ENCODE data around the gene MUC5B.

Gene MUC5B

GRCh38 chr11:1295086-1295485, 72.2 kb downstream of the MUC5B start:
- DNase-seq (ENCODE audit: low read depth in 1 of 2, low spot score in 1 of 2) = no peak

DNA sequence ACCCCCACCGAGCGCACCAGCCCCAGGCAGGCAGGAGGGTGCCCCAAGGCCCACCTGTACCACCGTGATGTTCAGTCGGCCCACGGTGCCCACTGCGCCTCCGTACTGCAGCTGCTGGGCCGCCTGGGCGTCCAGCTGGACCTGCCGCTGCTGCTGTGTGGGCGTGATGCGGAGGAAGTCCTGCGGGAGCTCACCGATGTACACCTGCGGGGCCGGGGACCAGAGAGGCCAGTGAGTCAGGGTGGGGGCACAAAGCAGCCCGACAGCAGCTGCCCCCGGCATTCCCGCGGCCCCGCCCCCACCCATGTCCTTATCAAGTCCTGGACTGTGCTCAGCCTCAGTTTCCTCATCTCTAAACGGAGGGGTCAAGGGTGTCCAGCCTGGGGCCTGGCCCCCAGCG, 72.7 kb downstream of the MUC5B start:
- no peak for DNase-seq (ENCODE audit: low read depth in 1 of 2, low spot score in 1 of 2)

DNA sequence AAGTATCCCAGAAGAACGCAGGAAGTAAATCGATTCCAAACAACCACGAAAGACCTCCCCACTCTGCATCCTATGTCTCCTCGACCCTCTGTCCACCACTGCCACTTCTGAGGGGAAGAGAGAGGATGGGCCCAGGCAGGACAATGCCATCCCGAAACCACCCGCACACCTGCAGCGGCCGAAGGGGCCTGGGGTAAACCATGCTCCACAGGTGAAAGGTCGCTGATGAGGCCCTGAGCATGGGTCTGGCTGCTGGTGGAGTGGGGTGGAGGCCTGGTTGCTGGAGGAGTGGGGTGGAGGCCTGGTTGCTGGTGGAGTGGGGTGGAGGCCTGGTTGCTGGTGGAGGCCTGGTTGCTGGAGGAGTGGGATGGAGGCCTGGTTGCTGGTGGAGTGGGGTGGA, 73.4 kb downstream of the MUC5B start:
- no peak for DNase-seq (ENCODE audit: low read depth in 1 of 2, low spot score in 1 of 2)

- no peak for DNase-seq (ENCODE audit: low read depth in 1 of 2, low spot score in 1 of 2)
Observed at GRCh38 chr11:1297011-1297575, 74.2 kb downstream of the MUC5B start.

GRCh38 chr11:1297576-1298473, 75.0 kb downstream of the MUC5B start:
- DNase-seq (ENCODE audit: low read depth in 1 of 2, low spot score in 1 of 2) = no peak

DNA sequence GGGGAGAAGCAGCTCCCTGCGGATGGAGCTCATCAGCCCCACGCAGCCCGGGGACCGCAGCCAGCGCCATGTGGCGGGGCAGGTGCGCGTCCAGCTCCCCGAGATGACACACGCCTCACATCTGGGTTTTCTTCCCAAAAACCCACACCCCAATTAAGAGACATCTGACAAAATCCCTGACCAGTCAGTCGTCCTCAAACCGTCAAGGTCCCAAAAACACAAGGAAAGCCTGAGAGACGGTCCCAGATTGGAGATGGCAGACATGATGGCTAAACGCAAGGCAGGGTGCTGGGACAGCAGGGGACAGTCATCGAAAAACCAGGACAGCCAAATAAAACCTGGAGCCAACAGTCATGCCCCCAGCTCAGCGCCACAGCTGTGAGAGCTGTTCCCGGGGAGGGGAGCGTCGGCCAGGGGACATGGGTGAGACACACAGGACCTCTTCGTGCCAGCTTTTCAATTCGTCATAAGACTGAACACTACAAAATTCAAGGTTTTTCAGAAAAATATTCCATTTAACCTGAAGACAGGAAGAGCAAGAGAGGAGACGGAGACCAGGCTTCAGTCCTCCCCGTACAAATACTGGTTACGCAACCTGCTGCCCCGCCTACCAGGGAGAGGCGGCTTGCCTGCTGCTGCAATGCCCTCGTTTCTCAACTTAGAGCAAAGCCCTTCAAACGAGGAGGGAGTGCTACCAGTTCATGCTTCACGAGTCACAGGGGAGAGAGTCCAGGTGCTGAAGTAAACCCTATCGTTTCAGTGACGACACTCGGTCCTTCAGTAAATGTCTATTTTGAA, 76.0 kb downstream of the MUC5B start:
- no peak for DNase-seq (ENCODE audit: low read depth in 1 of 2, low spot score in 1 of 2)

GRCh38 chr11:1299621-1300020, 76.8 kb downstream of the MUC5B start:
- DNase-seq (ENCODE audit: low read depth in 1 of 2, low spot score in 1 of 2) = no peak

GRCh38 chr11:1300121-1300520, 77.3 kb downstream of the MUC5B start:
- DNase-seq (ENCODE audit: low read depth in 1 of 2, low spot score in 1 of 2) = no peak

DNA sequence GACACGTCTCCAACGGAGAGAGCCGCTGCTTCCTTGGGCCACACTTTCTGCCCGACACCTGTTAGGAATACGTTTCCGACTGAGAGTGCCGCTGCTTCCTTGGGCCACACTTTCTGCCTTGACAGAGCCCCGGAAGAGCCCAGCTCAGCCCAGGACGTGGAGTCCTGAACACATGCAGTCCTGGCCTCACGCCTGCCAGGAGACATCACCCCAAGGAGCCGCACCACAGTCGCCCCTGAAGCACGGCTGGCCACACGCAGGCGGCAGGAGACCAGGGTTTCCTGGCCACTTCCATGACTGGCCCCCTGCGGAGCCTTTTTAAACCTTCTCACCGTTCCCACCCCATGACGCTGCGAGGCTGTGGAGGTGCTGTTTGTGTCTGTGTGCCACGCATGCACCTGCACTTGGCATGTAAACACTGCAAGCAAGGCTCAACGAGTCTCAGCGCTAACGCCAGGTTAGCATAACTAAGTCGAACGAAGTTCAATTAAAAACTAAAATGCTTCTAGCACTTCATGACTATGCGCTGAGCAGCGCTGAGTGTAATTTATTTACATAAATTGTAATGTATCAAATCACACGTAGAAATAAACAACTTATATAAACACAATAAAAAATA, 77.8 kb downstream of the MUC5B start:
- DNase-seq (ENCODE audit: low read depth in 1 of 2, low spot score in 1 of 2) = no peak

DNA sequence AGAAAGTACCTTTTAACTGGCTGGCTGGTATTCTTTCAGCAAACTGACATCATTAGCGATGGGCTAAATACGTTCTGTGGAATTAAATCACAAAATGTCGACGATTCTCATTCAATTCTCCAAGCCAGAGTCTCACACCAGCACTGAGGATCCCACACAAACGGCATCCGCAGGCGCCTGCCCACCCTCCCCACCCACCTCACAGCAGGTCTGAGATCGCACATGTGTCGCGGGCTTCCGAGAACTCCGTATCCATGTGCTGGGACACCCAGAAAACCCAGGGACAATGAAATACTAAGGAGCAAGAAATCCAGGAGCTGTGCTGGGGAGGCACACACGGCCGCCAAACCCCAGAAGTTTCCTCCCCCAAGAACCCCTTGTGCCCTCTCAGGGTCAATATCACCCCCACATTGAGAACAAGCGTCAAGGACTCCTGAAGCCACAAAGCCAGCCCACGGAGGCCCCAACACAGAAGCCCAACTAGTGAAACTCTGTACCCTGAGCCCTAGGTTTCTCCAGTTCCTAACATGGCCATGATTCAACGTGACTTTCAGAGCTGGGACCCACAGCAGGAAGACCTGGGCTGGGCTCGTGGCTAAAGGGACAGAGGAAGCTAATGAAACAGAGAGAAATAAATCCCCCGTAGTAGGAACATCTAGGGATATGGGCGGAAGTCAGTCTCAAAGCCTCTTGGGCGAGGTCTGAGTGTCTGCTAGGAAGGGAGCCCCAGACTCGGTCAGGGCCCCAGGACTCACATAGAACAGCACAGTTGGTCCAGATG, 78.5 kb downstream of the MUC5B start:
- no peak for DNase-seq (ENCODE audit: low read depth in 1 of 2, low spot score in 1 of 2)

GRCh38 chr11:1302041-1302460, 79.2 kb downstream of the MUC5B start:
- no peak for DNase-seq (ENCODE audit: low read depth in 1 of 2, low spot score in 1 of 2)

DNA sequence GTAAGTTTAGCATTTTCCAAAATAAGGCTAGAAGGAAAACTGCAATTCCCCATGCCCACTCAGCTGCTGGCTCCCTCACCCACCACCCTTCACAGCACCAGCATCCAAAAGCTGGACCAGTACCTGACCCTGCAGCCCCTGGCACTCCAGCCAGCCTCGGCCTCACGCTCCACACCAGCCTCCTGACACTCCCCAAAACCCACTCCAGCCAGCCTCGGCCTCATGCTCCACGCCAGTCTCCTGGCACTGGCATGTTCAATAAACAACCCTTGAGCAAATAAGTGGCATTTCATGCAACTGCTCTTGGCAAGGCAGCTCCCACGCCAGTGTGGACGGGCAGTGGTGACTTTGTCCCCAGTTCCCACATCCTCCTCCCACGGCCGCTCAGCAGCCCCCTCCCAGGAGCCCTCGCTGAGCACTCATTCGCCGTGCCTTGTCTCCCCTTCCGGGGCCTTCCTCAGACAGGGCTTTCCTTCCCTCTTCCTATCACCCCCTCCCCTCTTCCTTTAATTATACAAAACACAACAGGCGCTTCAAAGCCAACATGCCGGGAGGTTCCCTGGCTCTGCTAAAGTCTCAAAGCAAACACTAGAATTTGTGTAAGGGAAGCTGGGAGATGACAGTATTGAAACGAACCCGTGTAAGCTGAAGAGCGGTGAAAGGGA, 79.7 kb downstream of the MUC5B start:
- no peak for DNase-seq (ENCODE audit: low read depth in 1 of 2, low spot score in 1 of 2)

- DNase-seq (ENCODE audit: low read depth in 1 of 2, low spot score in 1 of 2) = no peak
Observed at GRCh38 chr11:1303126-1303821, 80.4 kb downstream of the MUC5B start.

- no peak for DNase-seq (ENCODE audit: low read depth in 1 of 2, low spot score in 1 of 2)
Observed at GRCh38 chr11:1303973-1304372, 81.1 kb downstream of the MUC5B start.

- DNase-seq (ENCODE audit: low read depth in 1 of 2, low spot score in 1 of 2) = no peak
Observed at GRCh38 chr11:1304380-1304779, 81.5 kb downstream of the MUC5B start.

GRCh38 chr11:1305063-1305495, 82.2 kb downstream of the MUC5B start:
- DNase-seq (ENCODE audit: low read depth in 1 of 2, low spot score in 1 of 2) = no peak

GRCh38 chr11:1305501-1306056, 82.7 kb downstream of the MUC5B start:
- DNase-seq (ENCODE audit: low read depth in 1 of 2, low spot score in 1 of 2) = no peak

GRCh38 chr11:1306186-1307162, 83.6 kb downstream of the MUC5B start:
- DNase-seq (ENCODE audit: low read depth in 1 of 2, low spot score in 1 of 2) = no peak

Data from activated CD4-positive, alpha-beta T cell treated with anti-CD3 and anti-CD28 coated beads, Interleukin-2, amount 50 U/mL, for 24 hours (primary cell).